OCI-LY7 (cell line): Measurements from ENCODE around the gene PNMA8C. TPM values are rescaled to one million over a fixed set of nuclear protein-coding genes. Genes with fewer than 3 reads are reported as not detected.

ENCODE experiments used
- Bru-seq: library from RNA; stranded (reverse); fragments of 400-500 nt; gene quantifications from one replicate; lab custom pipeline; 2021; lab: Mats Ljungman, UMichigan
- BruChase-seq, 2 experiments: library from RNA; stranded (reverse); fragments of 400-500 nt; gene quantifications; one replicate each; lab custom pipeline; 2021; lab: Mats Ljungman, UMichigan
- BruUV-seq: library from RNA; stranded (reverse); fragments of 400-500 nt; replicated peaks from 2 replicates; lab custom pipeline; 2021; lab: Mats Ljungman, UMichigan
- CTCF ChIA-PET: fragments of 300-600 bp; sonication (Branson Sonifier 250); formaldehyde crosslinking; loops from one replicate; lab custom pipeline; 2022; ENCODE audit warnings: antibody characterized with exemption; ENCODE audit not compliant: unreplicated experiment; lab: Charles Lee
- POLR2A ChIA-PET: fragments of 300-600 bp; sonication (Branson Sonifier 250); formaldehyde crosslinking; loops from one replicate; lab custom pipeline; 2022; ENCODE audit warnings: antibody characterized with exemption; lab: Charles Lee
- DNase-seq: peaks from one replicate; pipeline ENCODE4 v3.0.0-alpha.2; 2015; ENCODE audit warnings: low spot score
- H2AFZ ChIP-seq: fragments of 200-600 bp; sonication (generic), shearing (Covaris generic); 2 replicates; pipeline ENCODE4 v1.6.1; 2014; ENCODE audit warnings: mild to moderate bottlenecking, antibody characterized with exemption, low read length, moderate library complexity
- H3K27ac ChIP-seq: fragments of 200-600 bp; sonication (generic); 2 replicates; pipeline ENCODE4 v1.5.1; 2014; ENCODE audit warnings: mixed run types, low read depth, mild to moderate bottlenecking, moderate library complexity, low read length, inconsistent platforms; ENCODE audit not compliant: poor library complexity, severe bottlenecking
- H3K36me3 ChIP-seq: fragments of 200-600 bp; sonication (generic); 2 replicates; pipeline ENCODE4 v1.6.1; 2014; ENCODE audit warnings: mild to moderate bottlenecking, antibody characterized with exemption, low read length, moderate library complexity, mixed read lengths; ENCODE audit not compliant: insufficient read depth
- H3K4me1 ChIP-seq: fragments of 200-600 bp; sonication (generic); 2 replicates; pipeline ENCODE4 v1.5.1; 2014; ENCODE audit warnings: mild to moderate bottlenecking, low read length; ENCODE audit not compliant: insufficient read depth, poor library complexity, severe bottlenecking
- H3K4me2 ChIP-seq: fragments of 200-600 bp; sonication (generic); 2 replicates; pipeline ENCODE4 v1.6.1; 2014; ENCODE audit warnings: mild to moderate bottlenecking, low read length
- H3K4me3 ChIP-seq: fragments of 200-600 bp; sonication (generic); 2 replicates; pipeline ENCODE4 v1.5.1; 2014; ENCODE audit warnings: mild to moderate bottlenecking, low read depth, low read length; ENCODE audit not compliant: poor library complexity, severe bottlenecking
- H3K79me2 ChIP-seq: fragments of 200-600 bp; sonication (generic); 2 replicates; pipeline ENCODE4 v1.6.1; 2016; ENCODE audit warnings: low read depth, mild to moderate bottlenecking, low read length, moderate library complexity, mixed read lengths; ENCODE audit not compliant: insufficient read depth
- H3K9me2 ChIP-seq: fragments of 200-600 bp; sonication (generic); 2 replicates; pipeline ENCODE4 v1.6.1; 2016; ENCODE audit warnings: mild to moderate bottlenecking, low read length, mixed read lengths; ENCODE audit not compliant: insufficient read depth
- H3K9me3 ChIP-seq: fragments of 200-600 bp; sonication (generic); 2 replicates; pipeline ENCODE4 v1.6.1; 2014; ENCODE audit warnings: mild to moderate bottlenecking, mixed run types, low read length, mixed read lengths
- H4K20me1 ChIP-seq: fragments of 200-600 bp; sonication (generic); 2 replicates; pipeline ENCODE4 v1.6.1; 2014; ENCODE audit warnings: mild to moderate bottlenecking, antibody characterized with exemption, low read length, moderate library complexity, mixed read lengths; ENCODE audit not compliant: insufficient read depth
- EZH2phosphoT487 ChIP-seq: fragments of 200-600 bp; sonication (generic); IDR thresholded peaks from 2 replicates; pipeline ENCODE4 v1.6.1; 2018; ENCODE audit warnings: low read depth, borderline replicate concordance, mild to moderate bottlenecking, mixed run types, antibody characterized with exemption, low read length, moderate library complexity, mixed read lengths
- intact Hi-C: fragments of 100-400 bp; cut with micrococcal nuclease; formaldehyde crosslinking; loops from one replicate; pipeline ENCODE4 v1.10.0; 2022; ENCODE audit not compliant: unreplicated experiment
- long read RNA-seq: library from polyadenylated mRNA; stranded (forward); transcript quantifications from one replicate; pipeline ENCODE4 v2.0.0, GENCODE V29; 2022
- total RNA-seq, 2 experiments: library from RNA; depleted of rRNA in 1 of 2; stranded (reverse); fragments of >200 nt in 1 of 2; shearing (Covaris generic) in 1 of 2; gene quantifications; 2 replicates each; pipeline ENCODE4 v1.2.3, GENCODE V29; 2014 to 2022
- TF ChIP-seq, protein P1 (sequence below): fragments of 200-600 bp; sonication (generic); conservative IDR thresholded peaks from 2 replicates; pipeline ENCODE4 v1.5.1; 2014; ENCODE audit warnings: mild to moderate bottlenecking, antibody characterized with exemption, low read length, moderate library complexity, mixed read lengths

Gene PNMA8C
- 1.0 and 1.5 TPM in 2 replicates for total RNA-seq (2014; rRNA removed; shearing (Covaris generic))
- 4.3 and 4.9 TPM in 2 replicates for total RNA-seq (2022)
- Bru-seq, nascent RNA = percentile 55 among the genes with signal in this experiment
- BruChase-seq, experiment 1, labeled RNA remaining after a 6-hour chase = percentile 57 among the genes with signal in this experiment
- BruChase-seq, experiment 2, labeled RNA remaining after a 2-hour chase = percentile 66 among the genes with signal in this experiment
- long read RNA-seq, full-length matches to known transcripts = 1 of 1 reads
- long read RNA-seq, partial matches to known transcripts = 0 of 1 reads
- long read RNA-seq, other reads (novel, unspliced or antisense) = 0 of 1 reads

DNA sequence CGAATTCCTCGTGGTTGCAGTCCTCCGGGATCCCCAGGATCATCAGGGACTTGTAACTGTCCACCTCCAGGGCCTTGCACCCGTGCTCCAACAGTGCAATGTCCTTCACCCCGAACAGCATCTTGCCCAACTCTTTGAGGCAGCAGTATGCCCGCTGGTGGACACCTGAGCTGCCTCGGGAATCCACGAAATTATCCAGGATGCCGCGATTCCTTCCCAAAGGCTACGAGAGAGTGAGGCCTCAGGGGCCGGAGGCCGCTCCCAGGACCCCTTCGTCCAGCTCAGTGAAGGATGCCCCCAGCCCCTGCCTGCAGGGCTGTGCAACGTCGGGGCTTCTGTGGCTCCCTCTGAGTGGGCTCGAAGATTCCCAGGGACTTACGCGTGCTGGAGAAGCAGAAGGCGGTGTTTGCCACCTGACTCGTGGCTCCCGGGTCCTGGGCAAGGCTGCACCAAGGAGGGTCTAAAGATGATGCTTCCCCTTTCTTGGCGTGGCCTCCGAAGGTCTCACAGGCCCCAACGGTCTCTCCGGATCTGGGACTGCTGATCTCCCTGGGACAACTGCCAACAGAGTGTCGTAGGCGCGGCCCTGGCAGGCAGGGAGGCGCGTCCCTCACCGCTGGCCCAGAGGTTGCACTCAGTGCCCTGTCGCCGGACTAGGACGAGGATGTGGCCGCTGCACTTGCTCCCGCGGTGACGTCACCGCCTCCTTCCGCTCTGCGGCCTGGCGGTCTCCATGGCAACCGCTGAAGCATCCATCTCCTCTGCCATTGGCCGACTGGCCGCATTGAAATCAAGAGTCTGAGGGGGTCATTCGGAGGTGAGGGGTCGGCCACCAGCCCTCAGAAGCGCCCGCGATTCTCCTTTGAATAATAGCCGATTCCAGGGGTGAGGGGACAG lies at the start of gene PNMA8C:
Gene PNMA8C (minus strand): TSS at position 698 of the 897 bp plus-strand sequence. CDS start 577 bp downstream, at position 121.
- BruUV-seq = no TSS peak
- peak; percentile 87 for DNase-seq
- Histone ChIP-seq H2AFZ (peak within 1 kb of the TSS; percentile 63), H3K4me2 (peak within 1 kb of the TSS; percentile 70), H3K9me3 (no peaks in the 10 kb centered on the region), H4K20me1 (no peaks in the 10 kb centered on the region), H3K79me2 (no peaks in the 10 kb centered on the region), H3K4me1 (peaks cover 67% of the 10 kb centered on the region), H3K4me3 (peak within 1 kb of the TSS; percentile 64), H3K36me3 (no peaks in the 10 kb centered on the region), H3K27ac (peak within 1 kb of the TSS; percentile 83), H3K9me2 (no peaks in the 10 kb centered on the region)
- ChIA-PET CTCF (no interaction called here), POLR2A (interaction anchor here (1.0 kb wide), 1 partner anchor 48 kb away, joined by 3 read pairs; no protein-coding TSS in a partner anchor)
- intact Hi-C loops = no loop called here
- TF ChIP-seq EZH2phosphoT487 = no peak
- TF ChIP-seq, protein P1, sequence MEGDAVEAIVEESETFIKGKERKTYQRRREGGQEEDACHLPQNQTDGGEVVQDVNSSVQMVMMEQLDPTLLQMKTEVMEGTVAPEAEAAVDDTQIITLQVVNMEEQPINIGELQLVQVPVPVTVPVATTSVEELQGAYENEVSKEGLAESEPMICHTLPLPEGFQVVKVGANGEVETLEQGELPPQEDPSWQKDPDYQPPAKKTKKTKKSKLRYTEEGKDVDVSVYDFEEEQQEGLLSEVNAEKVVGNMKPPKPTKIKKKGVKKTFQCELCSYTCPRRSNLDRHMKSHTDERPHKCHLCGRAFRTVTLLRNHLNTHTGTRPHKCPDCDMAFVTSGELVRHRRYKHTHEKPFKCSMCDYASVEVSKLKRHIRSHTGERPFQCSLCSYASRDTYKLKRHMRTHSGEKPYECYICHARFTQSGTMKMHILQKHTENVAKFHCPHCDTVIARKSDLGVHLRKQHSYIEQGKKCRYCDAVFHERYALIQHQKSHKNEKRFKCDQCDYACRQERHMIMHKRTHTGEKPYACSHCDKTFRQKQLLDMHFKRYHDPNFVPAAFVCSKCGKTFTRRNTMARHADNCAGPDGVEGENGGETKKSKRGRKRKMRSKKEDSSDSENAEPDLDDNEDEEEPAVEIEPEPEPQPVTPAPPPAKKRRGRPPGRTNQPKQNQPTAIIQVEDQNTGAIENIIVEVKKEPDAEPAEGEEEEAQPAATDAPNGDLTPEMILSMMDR = no peak

DNA sequence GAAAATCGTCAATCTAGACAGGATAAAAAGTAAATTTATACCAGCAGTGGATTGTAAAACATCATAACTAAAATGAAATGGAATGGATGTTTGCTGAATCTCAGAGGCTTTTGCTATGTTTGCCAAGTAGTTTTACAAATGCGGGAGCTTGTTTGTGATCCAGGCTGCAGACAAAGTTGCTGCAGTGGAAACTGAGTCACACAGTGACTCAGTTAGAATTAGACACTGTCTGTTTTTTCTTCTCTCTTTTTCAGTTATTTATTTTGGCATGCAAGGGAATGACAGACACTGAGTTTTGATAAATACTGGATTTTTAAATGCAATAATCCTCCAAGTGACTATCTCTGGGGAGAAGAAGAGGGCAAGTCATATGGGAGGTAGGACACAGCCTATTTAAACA lies 47.2 kb upstream of the PNMA8C start:
- intact Hi-C loops = no loop called here
- ChIA-PET CTCF (no interaction called here), POLR2A (interaction anchor here (0.7 to 1.6 kb wide), 3 partner anchors 11 to 569 kb away, joined by 3 read pairs; no protein-coding TSS in a partner anchor)
- Histone ChIP-seq H3K4me1 (peaks cover 42% of the 10 kb centered on the region), H3K36me3 (no peaks in the 10 kb centered on the region), H4K20me1 (no peaks in the 10 kb centered on the region), H3K27ac (no peak overlapping the region), H3K4me2 (no peak overlapping the region), H3K79me2 (no peaks in the 10 kb centered on the region), H3K9me2 (no peaks in the 10 kb centered on the region), H2AFZ (no peak overlapping the region), H3K4me3 (no peak overlapping the region), H3K9me3 (no peaks in the 10 kb centered on the region)
- TF ChIP-seq, protein P1 = no peak
- TF ChIP-seq EZH2phosphoT487 = no peak
- no TSS peak for BruUV-seq
- no peak for DNase-seq
